GM12878 (cell line): Measurements from ENCODE around the gene LAMA4. TPM values are rescaled to one million over a fixed set of nuclear protein-coding genes. Genes with fewer than 3 reads are reported as not detected.

Experiments used
- ATAC-seq: fragments of 200-7000 bp; cut with Tn5 transposase; 3 replicates; pipeline ENCODE4 v1.9.1; 2020; ENCODE audit warnings: mild to moderate bottlenecking, moderate library complexity
- BruUV-seq: library from RNA; stranded (reverse); fragments of 400-500 nt; replicated peaks from 2 replicates; lab custom pipeline; 2021; lab: Mats Ljungman, UMichigan
- CTCF ChIA-PET: fragments of 300-600 bp; sonication (Branson Sonifier 250); formaldehyde crosslinking; extraction: SDS; loops from one replicate; lab custom pipeline; 2021; ENCODE audit warnings: inconsistent platforms; lab: Yijun Ruan, JAX
- POLR2A ChIA-PET: fragments of 350-600 bp; formaldehyde crosslinking; extraction: SDS; loops from one replicate; lab custom pipeline; 2021; ENCODE audit warnings: inconsistent platforms; lab: Charles Lee
- RAD21 ChIA-PET: fragments of 300-600 bp; sonication (Branson Sonifier 250); formaldehyde crosslinking; loops from one replicate; lab custom pipeline; 2023; ENCODE audit warnings: antibody characterized with exemption; ENCODE audit not compliant: unreplicated experiment; lab: Charles Lee
- SMC1A ChIA-PET: fragments of 300-600 bp; sonication (Branson Sonifier 250); formaldehyde crosslinking; loops from one replicate; lab custom pipeline; 2023; ENCODE audit not compliant: unreplicated experiment, uncharacterized antibody; lab: Charles Lee
- DNase-seq: peaks from one replicate; pipeline ENCODE4 v3.0.0-alpha.2; 2011; ENCODE audit warnings: low read depth, low spot score
- FAIRE-seq: peaks from 3 replicates; lab custom pipeline; 2011; peaks lifted over from hg19 to GRCh38; lab: Jason Lieb, UNC
- H2AFZ ChIP-seq: 2 replicates; pipeline ENCODE4 v1.6.0; 2011; ENCODE audit warnings: low read depth, low read length, control low read depth; ENCODE audit not compliant: control insufficient read depth
- H3K27ac ChIP-seq: 2 replicates; pipeline ENCODE4 v1.5.1; 2011; ENCODE audit warnings: control low read depth; ENCODE audit not compliant: control insufficient read depth, insufficient read depth
- H3K27me3 ChIP-seq, 2 experiments: replicated peaks in 1 of 2; 2 replicates each; pipeline versions ENCODE4 v1.6.0 to v1.6.1; 2011; ENCODE audit warnings: low read length in 1 of 2; ENCODE audit not compliant: control insufficient read depth in 2 of 2, insufficient read depth in 2 of 2
- H3K36me3 ChIP-seq, 2 experiments: 2 replicates each; pipeline ENCODE4 v1.5.1; 2011; ENCODE audit warnings: low read length in 1 of 2; ENCODE audit not compliant: control insufficient read depth in 2 of 2, insufficient read depth in 2 of 2
- H3K4me1 ChIP-seq: 2 replicates; pipeline ENCODE4 v1.6.1; 2011; ENCODE audit warnings: mild to moderate bottlenecking, low read length, moderate library complexity, mixed read lengths; ENCODE audit not compliant: control insufficient read depth, insufficient read depth
- H3K4me2 ChIP-seq: 2 replicates; pipeline ENCODE4 v1.6.0; 2011; ENCODE audit warnings: control low read depth; ENCODE audit not compliant: control insufficient read depth, insufficient read depth
- H3K4me3 ChIP-seq: fragments of 200-600 bp; sonication (generic); 2 replicates; pipeline ENCODE4 v1.5.1; 2016
- H3K79me2 ChIP-seq: 2 replicates; pipeline ENCODE4 v1.6.0; 2011; ENCODE audit warnings: low read length; ENCODE audit not compliant: control insufficient read depth, insufficient read depth
- H3K9ac ChIP-seq: 2 replicates; pipeline ENCODE4 v1.8.0; 2011; ENCODE audit warnings: low read length, control low read depth, mixed read lengths; ENCODE audit not compliant: control insufficient read depth, insufficient read depth
- H3K9me3 ChIP-seq: replicated peaks from 3 replicates; pipeline ENCODE4 v1.5.1; 2011; ENCODE audit warnings: mild to moderate bottlenecking, low read length; ENCODE audit not compliant: control insufficient read depth, insufficient read depth
- H4K20me1 ChIP-seq: 2 replicates; pipeline ENCODE4 v1.6.0; 2011; ENCODE audit not compliant: control insufficient read depth, insufficient read depth
- ASH2L ChIP-seq: fragments of 300-600, 200-600 bp; sonication (generic); IDR thresholded peaks from 2 replicates; pipeline ENCODE4 v1.6.1; 2017; ENCODE audit warnings: low read depth, mild to moderate bottlenecking, borderline replicate concordance
- BACH1 ChIP-seq: fragments of 450-650 bp; IDR thresholded peaks from 2 replicates; pipeline ENCODE4 v1.6.1; 2017; ENCODE audit warnings: mild to moderate bottlenecking, borderline replicate concordance
- CEBPZ ChIP-seq: fragments of 150-350 bp; IDR thresholded peaks from 2 replicates; pipeline ENCODE4 v1.6.1; 2016; ENCODE audit warnings: low read depth, low read length
- CHD1 ChIP-seq: IDR thresholded peaks from 2 replicates; pipeline ENCODE4 v1.6.1; 2012; ENCODE audit warnings: low read depth, low read length, improper control_type of control experiment
- ELK1 ChIP-seq: IDR thresholded peaks from 2 replicates; pipeline ENCODE4 v1.6.1; 2012; ENCODE audit warnings: low read depth, low read length, improper control_type of control experiment
- EZH2 ChIP-seq: IDR thresholded peaks from 2 replicates; pipeline ENCODE4 v1.6.1; 2012; ENCODE audit warnings: low read depth, mild to moderate bottlenecking, control low read depth, inconsistent platforms, low read length, borderline replicate concordance; ENCODE audit not compliant: control insufficient read depth
- GABPA ChIP-seq: IDR thresholded peaks from 2 replicates; pipeline ENCODE4 v1.6.1; 2014; ENCODE audit warnings: antibody characterized with exemption, low read depth, mild to moderate bottlenecking, inconsistent platforms
- KDM1A ChIP-seq: fragments of 200-600 bp; sonication (generic); IDR thresholded peaks from 2 replicates; pipeline ENCODE4 v1.6.1; 2016; ENCODE audit warnings: borderline replicate concordance
- POLR2AphosphoS2 ChIP-seq: IDR thresholded peaks from 2 replicates; pipeline ENCODE4 v1.6.1; 2011; ENCODE audit warnings: low read depth, mild to moderate bottlenecking, low read length, improper control_type of control experiment, moderate library complexity
- RELB ChIP-seq: fragments of 450-650 bp; IDR thresholded peaks from 2 replicates; pipeline ENCODE4 v1.6.1; 2017; ENCODE audit warnings: low read depth, mild to moderate bottlenecking, moderate library complexity
- SP1 ChIP-seq: IDR thresholded peaks from one replicate; pipeline ENCODE4 v1.6.1; 2011; ENCODE audit warnings: low read depth, low read length
- SUZ12 ChIP-seq: fragments of 200-600 bp; sonication (generic); IDR thresholded peaks from one replicate; pipeline ENCODE4 v1.6.1; 2018; ENCODE audit warnings: antibody characterized with exemption, mild to moderate bottlenecking; ENCODE audit not compliant: unreplicated experiment
- ZNF24 ChIP-seq: fragments of 450-650 bp; IDR thresholded peaks from 2 replicates; pipeline ENCODE4 v1.6.1; 2017; ENCODE audit warnings: antibody characterized with exemption, mild to moderate bottlenecking
- ZNF274 ChIP-seq: IDR thresholded peaks from one replicate; pipeline ENCODE4 v1.8.0; 2011; ENCODE audit not compliant: insufficient read length, insufficient read depth
- WGBS: methylation state at CpG from one replicate; pipeline ENCODE4 v1.1.6; 2016; ENCODE audit warnings: low lambda C conversion rate; ENCODE audit not compliant: insufficient replicate concordance, insufficient coverage; ENCODE audit errors: missing lambda C conversion rate; 5-methylcytosine and 5-hydroxymethylcytosine counted together
- in situ Hi-C: fragments of 300-500 bp; cut with MboI; formaldehyde crosslinking; loops from 9 replicates; pipeline ENCODE4 v1.14.3; 2018; ENCODE audit warnings: mixed read lengths
- intact Hi-C: fragments of 100-400 bp; cut with micrococcal nuclease; formaldehyde crosslinking; loops from one replicate; pipeline ENCODE4 v1.14.2; 2022; ENCODE audit not compliant: unreplicated experiment
- polyA plus RNA-seq, 11 experiments: library from polyadenylated mRNA; depleted of rRNA in 4 of 11; unstranded in 6 of 11; stranded (reverse) in 5 of 11; fragments of >200 nt; fragmentation: Nextera tagmentation in 4 of 11; fragmentation: Illumina TruSeq in 1 of 11; extraction: Ambion mirVana in 4 of 11; extraction: Trizol in 1 of 11; gene quantifications; 1 replicate in 1 of 11; 2 replicates in 10 of 11; pipeline versions ENCODE4 v1.2.1 to v1.2.3, GENCODE V29; 2011 to 2016; ENCODE audit warnings: inconsistent platforms in 2 of 11, missing spikeins in 2 of 11, low read depth in 1 of 11
- total RNA-seq, 4 experiments: library from RNA; depleted of rRNA in 3 of 4; stranded (reverse); fragments of >200 nt in 3 of 4; fragmentation: Illumina TruSeq in 1 of 4; extraction: Trizol in 1 of 4; gene quantifications; 2 replicates each; pipeline versions ENCODE4 v1.2.1 to v1.2.3, GENCODE V29; 2013 to 2021

LAMA4 gene
- total and polyA plus RNA-seq, 10 of the 15 experiments (the other 5 are each of a cell fraction or from before 2014, with no cell fraction given), result 0.11 to 0.21 (median 0.14) TPM; not detected in 7

GRCh38 chr6:112148103-112148502 is 106.3 kb downstream of the LAMA4 start:
- H3K36me3 ChIP-seq, result no peaks in the 10 kb centered on the region
- H3K79me2 ChIP-seq, result no peaks in the 10 kb centered on the region
- no TSS peak for BruUV-seq
- ChIA-PET POLR2A (no interaction called here), CTCF (no interaction called here), SMC1A (no interaction called here), RAD21 (no interaction called here)
- in situ Hi-C loops, result no loop called here
- no peaks in the 10 kb centered on the region for H3K9me3 ChIP-seq
- intact Hi-C loops, result no loop called here
- H4K20me1 ChIP-seq, result no peaks in the 10 kb centered on the region
- H3K4me1 ChIP-seq, result no peaks in the 10 kb centered on the region
- ATAC-seq (no peak), FAIRE-seq (no peak), DNase-seq (no peak)
- H3K27ac ChIP-seq, result no peak overlapping the region
- no peak overlapping the region for H2AFZ ChIP-seq
- no peak for TF ChIP-seq ASH2L
- TF ChIP-seq RELB, result no peak
- no peak for TF ChIP-seq ZNF274
- TF ChIP-seq KDM1A, result no peak
- TF ChIP-seq CEBPZ, result no peak
- no peak for TF ChIP-seq SUZ12
- TF ChIP-seq POLR2AphosphoS2, result no peak
- no peak for TF ChIP-seq SP1
- no peak for TF ChIP-seq ZNF24
- TF ChIP-seq EZH2, result no peak
- no peak for TF ChIP-seq CHD1
- no peak for TF ChIP-seq BACH1
- no peak for TF ChIP-seq ELK1
- TF ChIP-seq GABPA, result no peak
- H3K4me3 ChIP-seq, result no peak overlapping the region
- H3K4me2 ChIP-seq, result no peak overlapping the region
- WGBS, result 46% methylated on average over 6 of the region's 6 CpGs
- H3K27me3 ChIP-seq, result peaks cover 0 to 3% of the 10 kb centered on the region in 2 experiments; a peak in 1 of 4 replicates
- H3K9ac ChIP-seq, result no peak overlapping the region
